Activated CD4-positive, alpha-beta T cell treated with anti-CD3 and anti-CD28 coated beads, Interleukin-2, Interleukin-4, amounts not matched to agents 100 ng/mL and 50 ng/mL, durations not matched to agents 16 hours and 8 hours (primary cell): ENCODE results near the gene AQP10.
"Not testable (repeated sequence)": the region's sequence is repeated elsewhere in the genome, so short reads cannot be mapped to it uniquely, and the experiment has no call there.

Source experiments
- DNase-seq: peaks from one replicate; pipeline ENCODE4 v3.0.0-alpha.2; 2020; ENCODE audit warnings: low spot score

The AQP10 gene, protein sequence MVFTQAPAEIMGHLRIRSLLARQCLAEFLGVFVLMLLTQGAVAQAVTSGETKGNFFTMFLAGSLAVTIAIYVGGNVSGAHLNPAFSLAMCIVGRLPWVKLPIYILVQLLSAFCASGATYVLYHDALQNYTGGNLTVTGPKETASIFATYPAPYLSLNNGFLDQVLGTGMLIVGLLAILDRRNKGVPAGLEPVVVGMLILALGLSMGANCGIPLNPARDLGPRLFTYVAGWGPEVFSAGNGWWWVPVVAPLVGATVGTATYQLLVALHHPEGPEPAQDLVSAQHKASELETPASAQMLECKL

DNA sequence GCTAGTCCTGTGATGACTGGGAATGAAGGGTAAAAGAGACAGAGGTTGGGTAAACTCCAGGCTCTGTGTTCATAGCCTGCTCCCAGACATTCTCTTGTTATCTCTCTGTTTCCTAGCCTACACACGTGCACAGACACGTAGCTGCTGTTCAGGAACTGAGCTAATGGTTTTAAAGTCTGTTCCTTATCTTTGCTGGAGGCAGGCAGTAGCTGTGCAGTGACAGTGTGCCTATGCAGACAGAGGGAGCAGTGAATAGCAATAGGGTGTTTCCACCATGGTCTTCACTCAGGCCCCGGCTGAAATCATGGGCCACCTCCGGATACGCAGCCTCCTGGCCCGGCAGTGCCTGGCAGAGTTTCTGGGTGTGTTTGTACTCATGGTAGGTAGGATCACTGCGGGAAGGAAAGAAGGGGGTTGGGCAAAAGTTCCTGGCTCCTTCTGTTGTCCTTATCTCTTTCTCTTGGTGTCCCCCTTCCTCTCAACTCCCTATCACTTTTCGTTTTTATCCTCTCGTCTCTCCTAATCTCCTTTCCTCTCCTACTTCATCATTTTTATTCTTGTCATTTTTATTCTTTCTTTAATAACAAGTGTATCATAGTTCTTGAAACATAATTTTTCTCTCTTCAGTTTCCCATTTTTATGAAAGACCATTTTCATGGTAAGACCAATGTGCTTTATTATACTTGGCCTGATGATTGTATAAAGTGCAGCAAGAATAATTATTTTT, at the start of gene AQP10:
AQP10 (plus strand) TSS at position 212 of the 727 bp plus-strand sequence; CDS start at position 275, 63 bp downstream.
- no peak for DNase-seq

DNA sequence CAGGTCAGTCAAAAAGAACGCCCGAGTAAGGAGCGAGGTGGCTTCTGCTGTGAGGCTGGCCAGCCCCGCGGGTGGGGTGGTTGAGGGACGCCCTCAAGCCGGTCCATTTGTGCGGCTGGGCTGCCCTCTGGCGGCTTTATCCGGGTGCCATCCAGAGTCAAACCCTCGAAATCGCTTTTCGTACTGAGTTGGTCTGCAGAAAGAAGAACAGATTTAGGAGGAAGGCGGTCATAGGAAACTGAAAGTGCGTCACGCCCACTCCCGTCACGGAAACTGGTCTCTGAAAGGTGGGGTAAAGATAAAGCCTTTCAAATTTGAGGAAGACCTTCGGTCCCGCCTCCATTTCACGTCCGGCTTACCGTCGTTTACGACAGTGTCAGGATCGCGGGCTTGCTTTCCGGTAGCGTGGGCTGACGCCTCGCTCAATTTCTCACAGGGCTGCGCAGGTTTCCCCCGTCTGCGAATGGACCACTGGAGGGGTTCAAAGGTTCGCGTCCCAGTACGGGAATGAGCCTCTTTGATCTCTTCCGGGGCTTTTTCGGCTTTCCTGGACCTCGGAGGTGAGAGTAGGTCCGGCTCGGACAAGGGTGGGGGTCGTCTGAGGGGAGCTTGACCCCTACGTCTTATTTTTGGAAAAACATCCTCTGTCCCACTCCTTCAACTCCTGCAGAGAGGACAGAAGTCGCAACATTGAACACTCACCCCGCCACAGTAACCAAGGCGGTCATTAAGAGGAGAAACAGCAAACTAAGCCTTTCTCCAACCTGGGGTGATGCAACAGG, 48.5 kb upstream of the AQP10 start, which contains the start of gene HAX1:
HAX1 (plus strand) TSS at position 413 of the 782 bp plus-strand sequence; CDS start at position 508, 95 bp downstream.
- peak; percentile 98 for DNase-seq

DNA sequence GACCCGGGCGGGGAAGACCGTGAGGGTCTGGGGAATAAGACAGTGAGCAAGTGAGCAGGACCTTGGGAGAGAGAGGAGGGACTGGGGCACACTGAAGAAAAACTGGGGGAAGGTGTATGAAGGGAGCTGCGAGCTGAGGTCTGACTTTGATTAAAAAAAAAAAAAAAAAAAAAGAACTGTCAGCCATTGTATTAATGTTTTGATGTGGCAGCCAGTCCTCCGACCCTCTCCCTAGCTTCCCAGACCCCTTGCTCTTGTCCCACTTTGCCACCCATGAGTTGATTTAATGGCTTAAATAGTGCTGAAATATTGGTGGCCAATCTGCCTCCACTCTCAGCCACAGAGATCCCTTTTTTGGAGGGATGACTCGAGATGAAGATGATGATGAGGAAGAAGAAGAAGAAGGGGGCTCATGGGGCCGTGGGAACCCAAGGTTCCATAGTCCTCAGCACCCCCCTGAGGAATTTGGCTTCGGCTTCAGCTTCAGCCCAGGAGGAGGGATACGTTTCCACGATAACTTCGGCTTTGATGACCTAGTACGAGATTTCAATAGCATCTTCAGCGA, 47.8 kb upstream of the AQP10 start:
- DNase-seq: no peak

DNA sequence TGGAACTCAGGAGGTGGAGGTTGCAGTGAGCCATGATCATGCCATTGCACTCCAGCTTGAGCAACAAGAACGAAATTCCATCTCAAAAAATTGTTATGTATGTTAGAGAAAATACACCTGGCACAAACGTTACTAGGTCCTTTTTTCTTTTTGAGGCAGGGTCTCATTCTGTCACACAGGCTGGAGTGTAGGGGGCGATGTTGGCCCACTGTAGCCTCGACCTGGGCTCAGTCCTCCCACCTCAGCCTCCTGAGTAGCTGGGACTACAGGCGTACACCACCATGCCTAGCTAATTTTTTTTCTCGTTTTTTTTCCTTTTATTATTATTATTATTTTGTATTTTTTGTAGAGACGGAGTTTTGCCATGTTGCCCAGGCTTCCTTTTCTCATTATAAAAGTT, 44.1 kb upstream of the AQP10 start:
- DNase-seq: peak; percentile 16

DNA sequence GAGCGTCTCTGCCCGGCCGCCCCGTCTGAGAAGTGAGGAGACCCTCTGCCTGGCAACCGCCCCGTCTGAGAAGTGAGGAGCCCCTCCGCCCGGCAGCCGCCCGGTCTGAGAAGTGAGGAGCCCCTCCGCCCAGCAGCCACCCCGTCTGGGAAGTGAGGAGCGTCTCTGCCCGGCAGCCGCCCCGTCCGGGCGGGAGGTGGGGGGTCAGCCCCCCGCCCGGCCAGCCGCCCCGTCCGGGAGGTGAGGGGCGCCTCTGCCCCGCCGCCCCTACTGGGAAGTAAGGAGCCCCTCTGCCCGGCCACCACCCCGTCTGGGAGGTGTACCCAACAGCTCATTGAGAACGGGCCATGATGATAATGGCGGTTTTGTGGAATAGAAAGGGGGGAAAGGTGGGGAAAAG, 33.3 kb upstream of the AQP10 start:
- DNase-seq: not testable (repeated sequence)

DNA sequence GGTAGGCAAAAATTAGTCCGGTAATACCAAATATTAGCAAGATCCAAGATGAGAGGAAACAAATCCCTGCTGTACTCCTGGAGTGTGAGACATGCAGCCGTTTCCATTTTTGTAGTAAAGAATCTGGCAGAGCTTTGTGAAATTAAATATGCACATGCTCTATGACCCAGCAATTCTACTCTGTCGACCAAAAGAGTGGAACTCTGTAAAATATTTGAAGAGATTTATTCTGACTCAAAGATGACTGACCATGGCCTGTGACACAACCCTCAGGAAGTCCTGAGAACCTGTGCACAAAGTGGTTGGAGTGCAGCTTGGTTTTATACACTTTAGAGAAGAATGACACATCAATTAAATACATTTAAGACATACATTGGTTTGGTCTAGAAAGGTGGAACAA, 32.2 kb upstream of the AQP10 start:
- DNase-seq: no peak

DNA sequence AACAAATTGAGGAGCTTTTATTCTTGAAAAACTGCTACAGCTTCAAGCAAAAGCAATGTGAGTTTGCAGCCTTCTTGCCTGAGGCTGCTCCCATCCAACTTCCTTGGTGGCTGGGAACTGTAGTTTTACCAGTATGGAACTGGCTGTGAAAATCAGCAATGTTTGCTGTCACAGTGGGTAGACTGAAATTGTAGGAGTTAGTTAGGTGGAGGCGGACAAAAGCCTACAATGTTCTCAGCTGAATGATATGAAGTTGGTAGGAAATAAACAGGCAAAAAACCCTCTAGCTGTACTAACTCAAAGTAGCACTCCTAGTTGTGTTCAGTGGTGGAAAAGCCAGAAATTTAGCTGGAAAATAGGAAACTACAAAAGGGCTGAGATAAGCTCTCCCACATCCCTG, 30.0 kb upstream of the AQP10 start:
- DNase-seq: no peak

DNA sequence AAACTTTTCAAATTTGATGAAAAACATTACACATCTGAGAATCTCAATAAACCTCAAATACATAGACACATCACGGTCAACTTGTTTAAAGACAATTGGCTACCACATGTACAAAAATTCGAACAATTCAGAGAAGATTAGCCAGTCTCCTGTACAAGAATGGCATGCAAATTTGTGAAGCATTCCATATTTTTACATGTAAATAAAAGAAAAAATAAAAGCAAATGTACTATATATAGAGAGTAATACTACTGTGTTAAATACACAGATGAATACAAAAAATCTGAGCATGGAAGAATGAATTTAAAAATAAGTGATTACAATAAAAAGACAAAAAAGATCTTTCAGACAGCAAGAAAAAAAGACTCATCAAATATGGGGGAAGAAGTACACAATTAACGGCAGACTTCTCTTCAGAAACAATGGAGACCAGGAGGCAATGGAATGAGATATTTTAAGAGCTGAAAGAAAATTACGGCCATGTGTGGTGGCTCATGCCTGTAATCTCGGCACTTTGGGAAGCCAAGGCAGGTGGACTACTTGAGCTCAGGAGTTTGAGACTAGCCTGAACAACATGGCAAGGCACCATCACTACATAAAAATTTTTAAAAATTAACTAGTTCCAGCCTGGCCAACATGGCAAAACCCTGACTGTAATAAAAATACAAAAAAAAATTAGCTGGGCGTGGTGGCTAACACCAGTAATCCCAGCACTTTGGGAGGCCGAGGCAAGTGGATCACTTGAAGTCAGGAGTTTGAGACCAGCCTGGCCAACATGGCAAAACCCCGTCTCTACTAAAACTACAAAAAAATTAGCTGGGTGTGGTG, 25.3 kb upstream of the AQP10 start:
- DNase-seq: no peak

DNA sequence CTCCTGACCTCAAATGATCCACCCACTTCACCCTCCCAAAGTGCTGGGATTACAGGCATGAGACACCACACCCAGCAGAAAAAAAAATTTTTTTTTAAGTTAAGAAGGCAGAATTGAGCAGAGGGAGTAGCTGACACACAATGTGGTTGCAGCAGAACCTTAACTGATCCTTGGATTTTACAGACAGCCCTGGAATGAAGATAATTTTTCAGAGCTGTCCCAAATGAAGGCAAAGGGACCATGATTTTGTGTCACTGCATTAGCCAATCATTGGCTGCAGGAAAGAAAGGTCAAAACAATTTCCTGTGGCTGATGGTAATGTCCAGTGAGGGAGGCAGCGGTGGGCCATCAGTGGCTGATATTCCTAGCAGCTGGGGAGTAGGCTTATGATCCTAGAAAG, 19.3 kb upstream of the AQP10 start:
- no peak for DNase-seq

DNA sequence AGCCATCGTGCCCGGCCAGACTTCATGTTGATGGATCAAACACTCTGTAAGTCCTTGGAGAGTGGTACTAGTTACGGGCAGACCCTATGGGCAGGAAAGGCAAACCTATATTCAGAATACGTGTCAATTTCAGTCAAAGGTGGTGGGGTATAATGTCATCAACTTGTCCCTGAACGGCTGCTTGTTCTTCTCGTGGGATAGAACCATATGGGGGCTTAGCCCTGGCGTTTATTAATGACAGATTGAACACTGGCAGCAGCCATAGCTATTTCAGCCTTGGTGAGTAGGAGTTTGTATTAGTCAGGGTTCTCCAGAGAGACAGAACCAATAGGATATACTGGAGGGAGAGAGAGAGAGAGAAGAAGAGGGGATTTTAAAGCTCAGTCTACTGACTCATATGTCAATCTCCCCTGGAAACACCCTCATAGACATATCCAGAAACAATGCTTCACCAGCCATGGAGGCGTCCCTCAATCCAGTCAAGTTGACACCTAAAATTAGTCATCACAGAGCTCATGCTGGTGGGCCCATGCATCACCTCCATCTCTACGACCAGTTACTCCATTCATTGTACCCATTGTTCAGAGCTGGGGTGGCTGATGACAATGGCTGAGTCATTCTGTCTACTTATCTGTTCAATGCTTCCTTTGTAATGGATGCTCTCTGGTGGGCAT, 16.1 kb upstream of the AQP10 start:
- DNase-seq: peak; percentile 62

DNA sequence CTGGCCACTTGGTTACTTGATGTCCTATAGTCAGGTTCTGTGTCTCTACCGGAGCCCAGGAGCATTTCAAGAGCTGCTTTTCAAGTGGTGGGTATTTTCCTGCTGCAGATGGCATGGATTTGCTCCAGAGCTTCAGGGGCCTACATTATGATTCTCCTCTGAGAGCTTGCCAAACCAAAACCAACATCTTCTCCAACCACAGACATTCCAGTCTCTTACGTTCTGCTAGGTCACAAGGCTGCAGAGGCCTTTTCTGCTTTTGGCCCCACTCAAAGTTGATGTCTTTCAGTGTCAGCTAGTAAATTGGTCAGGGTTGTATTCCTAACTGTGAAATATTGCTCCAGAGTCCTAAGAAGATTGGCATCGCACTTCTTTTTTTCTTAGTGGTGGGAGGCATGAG, 14.7 kb upstream of the AQP10 start:
- no peak for DNase-seq

DNA sequence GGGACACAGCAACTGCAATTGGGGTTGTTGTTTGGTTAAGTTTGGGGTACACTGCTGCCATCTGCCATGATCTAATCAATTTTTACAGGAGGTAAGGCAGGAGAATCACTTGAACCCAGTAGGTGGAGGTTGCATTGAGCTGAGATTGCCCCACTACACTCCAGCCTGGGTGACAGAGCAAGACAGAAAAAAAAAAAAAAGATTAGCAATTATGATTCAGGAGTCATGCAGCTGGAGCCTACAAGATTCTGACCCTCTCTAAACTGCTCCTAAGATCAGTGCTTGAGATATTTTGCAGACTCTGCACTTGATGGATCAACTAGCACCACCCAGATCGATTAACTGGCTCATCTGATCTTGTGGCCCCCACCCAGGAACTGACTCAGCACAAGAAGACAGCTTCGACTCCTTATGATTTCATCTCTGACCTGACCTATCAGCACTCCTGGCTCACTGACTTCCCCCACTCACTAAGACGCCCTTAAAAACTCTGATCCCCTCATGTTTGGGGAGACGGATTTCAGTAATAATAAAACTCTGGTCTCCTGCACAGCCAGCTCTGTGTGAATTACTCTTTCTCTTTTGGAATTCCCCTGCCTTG, 13.1 kb upstream of the AQP10 start:
- peak; percentile 39 for DNase-seq

DNA sequence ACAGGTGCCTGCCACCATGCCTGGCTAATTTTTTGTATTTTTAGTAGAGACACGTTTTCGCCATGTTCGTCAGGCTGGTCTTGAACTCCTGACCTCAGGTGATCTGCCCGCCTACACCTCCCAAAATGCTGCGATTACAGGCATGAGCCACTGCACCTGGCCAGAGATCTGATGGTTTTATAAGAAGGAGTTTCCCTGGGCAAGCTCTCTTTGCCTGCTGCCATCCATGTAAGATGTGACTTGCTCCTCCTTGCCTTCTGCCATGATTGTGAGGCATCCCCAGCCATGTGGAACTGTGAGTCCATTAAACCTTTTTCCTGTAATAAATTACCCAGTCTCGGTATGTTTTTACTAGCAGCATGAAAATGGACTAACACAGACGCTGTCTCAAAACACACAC, 11.8 kb upstream of the AQP10 start:
- not testable (repeated sequence) for DNase-seq

DNA sequence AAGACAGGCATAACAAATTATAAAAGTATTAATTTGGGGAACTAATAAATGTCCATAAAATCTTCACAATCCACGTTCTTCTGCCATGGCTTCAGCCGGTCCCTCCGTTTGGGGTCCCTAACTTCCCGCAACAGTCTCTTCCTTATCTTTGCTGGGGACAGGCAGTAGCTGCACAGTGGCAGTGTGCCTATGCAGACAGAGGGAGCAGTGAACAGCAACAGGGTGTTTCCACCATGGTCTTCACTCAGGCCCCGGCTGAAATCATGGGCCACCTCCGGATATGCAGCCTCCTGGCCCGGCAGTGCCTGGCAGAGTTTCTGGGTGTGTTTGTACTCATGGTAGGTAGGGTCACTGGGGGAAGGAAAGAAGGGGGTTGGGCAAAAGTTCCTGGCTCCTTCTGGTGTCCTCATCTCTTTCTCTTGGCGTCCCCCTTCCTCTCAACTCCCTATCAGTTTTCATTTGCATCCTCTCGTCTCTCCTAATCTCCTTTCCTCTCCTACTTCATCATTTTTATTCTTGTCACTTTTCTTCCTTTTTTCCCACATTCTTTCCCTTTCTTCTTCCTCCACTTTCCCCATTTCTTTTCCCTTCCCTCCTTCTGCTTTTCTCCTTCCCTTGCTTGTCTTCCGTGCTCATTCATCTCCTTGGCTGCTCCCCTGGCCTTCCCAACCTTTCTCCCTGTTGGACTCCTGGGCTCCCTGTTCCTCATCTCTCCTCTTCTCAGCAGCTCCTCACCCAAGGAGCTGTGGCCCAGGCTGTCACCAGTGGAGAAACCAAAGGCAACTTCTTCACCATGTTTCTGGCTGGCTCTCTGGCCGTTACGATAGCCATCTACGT, 8.4 kb upstream of the AQP10 start:
- DNase-seq: not testable (repeated sequence)

DNA sequence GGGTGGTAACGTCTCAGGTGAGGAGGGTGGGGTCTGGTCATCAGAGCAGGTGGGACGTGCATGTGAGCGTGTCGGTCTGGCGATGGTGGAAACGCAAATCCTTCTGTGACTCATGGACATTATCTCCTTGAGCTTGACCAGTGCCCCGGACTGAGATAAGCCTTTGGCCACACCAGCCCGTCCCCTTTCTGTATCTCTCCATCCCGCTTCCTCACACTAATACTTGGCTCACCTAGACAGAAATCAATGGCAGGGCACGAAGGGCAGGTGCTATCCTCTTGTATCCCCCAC, 7.9 kb upstream of the AQP10 start:
- no peak for DNase-seq

DNA sequence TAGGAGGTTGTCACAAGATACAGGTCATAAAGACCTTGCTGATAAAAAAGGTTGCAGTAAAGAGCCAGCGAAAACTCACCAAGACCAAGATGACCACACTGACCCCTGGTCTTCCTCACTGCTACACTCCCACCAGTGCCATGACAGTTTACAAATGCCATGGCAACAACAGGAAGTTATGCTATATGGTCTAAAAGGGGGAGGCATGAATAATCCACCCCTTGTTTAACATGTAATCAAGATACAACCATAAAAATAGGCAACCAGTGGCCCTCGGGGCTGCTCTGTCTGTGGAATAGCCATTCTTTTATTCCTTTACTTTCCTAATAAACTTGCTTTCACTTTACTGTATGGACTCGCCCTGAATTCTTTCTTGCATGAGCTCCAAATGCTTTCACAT, 6.7 kb upstream of the AQP10 start:
- not testable (repeated sequence) for DNase-seq

DNA sequence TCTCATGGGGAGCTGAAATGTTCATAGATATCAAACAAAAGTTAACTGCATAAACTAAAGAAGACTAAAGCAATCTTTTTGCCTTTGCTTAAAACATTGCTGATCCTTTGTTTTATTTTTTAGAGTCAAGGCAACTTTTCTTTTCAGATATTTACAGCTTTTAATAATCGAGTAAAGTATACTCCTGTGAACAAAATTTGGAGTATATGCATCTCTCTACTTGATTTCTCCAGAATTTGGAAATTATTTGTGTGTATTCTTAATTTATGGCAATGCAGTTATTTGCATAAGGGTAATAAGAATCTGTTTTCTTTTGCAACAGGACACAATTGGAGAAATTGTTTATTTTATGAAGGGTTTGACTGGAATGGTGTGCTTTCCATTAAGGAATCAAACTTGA, 4.2 kb upstream of the AQP10 start:
- no peak for DNase-seq

DNA sequence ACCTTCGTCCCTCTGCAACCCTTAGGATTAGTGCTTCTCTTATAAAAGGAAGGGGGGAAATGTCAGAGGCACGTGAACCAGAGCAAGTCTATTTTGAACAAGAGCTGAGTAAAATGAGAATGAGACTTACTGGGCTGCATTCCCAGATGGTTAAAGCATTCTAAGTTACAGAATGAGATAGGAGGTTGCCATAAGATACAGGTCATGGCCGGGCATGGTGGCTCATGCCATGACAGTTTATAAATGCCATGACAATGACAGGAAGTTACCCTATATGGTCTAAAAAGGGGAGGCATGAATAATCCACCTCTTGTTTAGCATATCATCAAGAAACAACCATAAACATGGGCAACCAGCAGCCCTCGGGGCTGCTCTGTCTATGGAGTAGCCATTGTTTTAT, 2.5 kb upstream of the AQP10 start:
- no peak for DNase-seq

DNA sequence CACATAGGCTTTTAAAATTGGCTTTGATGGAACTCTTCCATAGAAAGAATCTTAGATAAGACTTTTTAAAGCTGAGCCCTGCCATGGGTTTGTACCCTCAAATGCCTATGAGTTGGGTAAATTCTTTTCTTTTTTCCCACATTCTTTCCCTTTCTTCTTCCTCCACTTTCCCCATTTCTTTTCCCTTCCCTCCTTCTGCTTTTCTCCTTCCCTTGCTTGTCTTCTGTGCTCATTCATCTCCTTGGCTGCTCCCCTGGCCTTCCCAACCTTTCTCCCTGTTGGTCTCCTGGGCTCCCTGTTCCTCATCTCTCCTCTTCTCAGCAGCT, 679 bp downstream of the AQP10 start:
- not testable (repeated sequence) for DNase-seq

DNA sequence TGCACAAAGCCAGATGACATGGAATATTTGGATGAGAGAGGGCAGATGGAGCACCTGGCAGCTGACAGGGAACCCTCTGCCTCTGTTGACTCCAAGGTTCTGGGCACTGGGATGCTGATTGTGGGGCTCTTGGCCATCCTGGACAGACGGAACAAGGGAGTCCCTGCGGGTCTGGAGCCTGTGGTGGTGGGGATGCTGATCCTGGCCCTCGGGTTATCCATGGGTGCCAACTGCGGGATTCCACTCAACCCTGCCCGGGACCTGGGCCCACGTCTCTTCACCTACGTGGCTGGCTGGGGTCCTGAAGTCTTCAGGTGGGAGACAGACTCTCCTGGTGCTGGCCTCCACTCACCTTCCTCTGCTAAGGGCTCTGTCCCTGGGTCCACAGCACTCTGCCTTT, 2.6 kb downstream of the AQP10 start:
- no peak for DNase-seq
